Activated CD8-positive, alpha-beta T cell treated with anti-CD3 and anti-CD28 coated beads for 36 hours (primary cell): ENCODE data around the gene RBMX. TPM values are rescaled to one million over a fixed set of nuclear protein-coding genes. Genes with fewer than 3 reads are reported as not detected.
"Not testable (repeated sequence)": the region's sequence is repeated elsewhere in the genome, so short reads cannot be mapped to it uniquely, and the experiment has no call there.

Source experiments
- ATAC-seq: fragments of 200-7000 bp; cut with Tn5 transposase; one replicate; pipeline ENCODE4 v1.10.0; 2021; ENCODE audit warnings: mild to moderate bottlenecking, moderate library complexity
- CTCF ChIA-PET: fragments of 350-600 bp; sonication (Branson Sonifier 250); formaldehyde crosslinking; loops from one replicate; lab custom pipeline; 2021; ENCODE audit warnings: antibody characterized with exemption; lab: Charles Lee
- POLR2A ChIA-PET: fragments of 350-600 bp; sonication (Branson Sonifier 250); formaldehyde crosslinking; loops from one replicate; lab custom pipeline; 2021; ENCODE audit warnings: antibody characterized with exemption; lab: Charles Lee
- DNase-seq: peaks from one replicate; pipeline ENCODE4 v3.0.0-alpha.2; 2020
- H3K27ac Mint-ChIP-seq: one replicate; pipeline ENCODE4 v1.8.0; 2021; ENCODE audit warnings: mild to moderate bottlenecking, mixed read lengths
- H3K27me3 Mint-ChIP-seq: one replicate; pipeline ENCODE4 v1.8.0; 2021; ENCODE audit warnings: mixed read lengths
- H3K36me3 Mint-ChIP-seq: one replicate; pipeline ENCODE4 v1.8.0; 2021; ENCODE audit warnings: low read depth, mixed read lengths
- H3K4me1 Mint-ChIP-seq: one replicate; pipeline ENCODE4 v1.8.0; 2021; ENCODE audit warnings: low read depth, mixed read lengths
- H3K4me3 Mint-ChIP-seq: one replicate; pipeline ENCODE4 v1.8.0; 2021; ENCODE audit warnings: mild to moderate bottlenecking, moderate library complexity, mixed read lengths
- H3K9me3 Mint-ChIP-seq: one replicate; pipeline ENCODE4 v1.8.0; 2021; ENCODE audit warnings: mixed read lengths
- CTCF ChIP-seq: fragments of 200-600 bp; IDR thresholded peaks from one replicate; pipeline ENCODE4 v1.8.0; 2022; ENCODE audit warnings: antibody characterized with exemption, mild to moderate bottlenecking
- intact Hi-C: fragments of 100-400 bp; cut with micrococcal nuclease; formaldehyde crosslinking; loops from one replicate; pipeline ENCODE4 v1.10.0; 2022
- total RNA-seq, 2 experiments: library from RNA; stranded (reverse); gene quantifications; one replicate each; pipeline ENCODE4 v1.2.3, GENCODE V29; 2021

The RBMX gene
- total RNA-seq, result 100 to 1,000 TPM; 285 TPM

GRCh38 chrX:136880452-136881013 is at the start of gene RBMX:
TSS of gene RBMX (minus strand) at chrX:136880725. CDS start at chrX:136879427, 1,298 bp downstream.
- H3K27me3 Mint-ChIP-seq, result no peaks in the 10 kb centered on the region
- H3K36me3 Mint-ChIP-seq, result peaks cover 35% of the 10 kb centered on the region
- H3K4me3 Mint-ChIP-seq, result peak within 1 kb of the TSS; percentile 99
- no peak for TF ChIP-seq CTCF
- peak; percentile 94 for DNase-seq
- H3K9me3 Mint-ChIP-seq, result no peaks in the 10 kb centered on the region
- ChIA-PET POLR2A (interaction anchor here (0.5 to 3.7 kb wide), 25 partner anchors 9 to 258 kb away, joined by 3 to 31 read pairs (median 4); no protein-coding TSS in a partner anchor), CTCF (interaction anchor here (1.0 kb wide), 1 partner anchor 135 kb away, joined by 3 read pairs; no protein-coding TSS in a partner anchor)
- intact Hi-C loops, result no loop called here
- peak; percentile 91 for ATAC-seq
- H3K4me1 Mint-ChIP-seq, result peaks cover 21% of the 10 kb centered on the region
- peak within 1 kb of the TSS; percentile 100 for H3K27ac Mint-ChIP-seq

- CTCF ChIA-PET, result interaction anchor here (1.6 kb wide), 1 partner anchor 9 kb away, joined by 3 read pairs; no protein-coding TSS in a partner anchor
- ATAC-seq, H3K9me3 Mint-ChIP-seq, H3K4me3 Mint-ChIP-seq, H3K4me1 Mint-ChIP-seq, H3K27me3 Mint-ChIP-seq, H3K27ac Mint-ChIP-seq, H3K36me3 Mint-ChIP-seq, DNase-seq, POLR2A ChIA-PET: not testable (repeated sequence)
- intact Hi-C loops, result loop anchor here (10.0 kb wide), 1 partner anchor 57 kb away; no protein-coding TSS in a partner anchor
Measured at GRCh38 chrX:136921438-136921837, 40.9 kb upstream of the RBMX start.

- H3K4me1 Mint-ChIP-seq, result peaks cover under 1% of the 10 kb centered on the region
- H3K27me3 Mint-ChIP-seq, result no peaks in the 10 kb centered on the region
- ATAC-seq (no peak), DNase-seq (no peak)
- H3K4me3 Mint-ChIP-seq, result no peak overlapping the region
- peaks cover 5% of the 10 kb centered on the region for H3K36me3 Mint-ChIP-seq
- H3K27ac Mint-ChIP-seq, result no peak overlapping the region
- CTCF ChIA-PET, result no interaction called here
- intact Hi-C loops, result loop anchor here (10.0 kb wide), 1 partner anchor 55 kb away; no protein-coding TSS in a partner anchor
- POLR2A ChIA-PET, result no interaction called here
- no peaks in the 10 kb centered on the region for H3K9me3 Mint-ChIP-seq
- TF ChIP-seq CTCF, result no peak
Measured at GRCh38 chrX:136920001-136920400, 39.5 kb upstream of the RBMX start.

GRCh38 chrX:136916827-136917226 is 36.3 kb upstream of the RBMX start:
- POLR2A ChIA-PET, result no interaction called here
- Mint-ChIP-seq H3K9me3 (no peaks in the 10 kb centered on the region), H3K4me3 (no peak overlapping the region), H3K27me3 (no peaks in the 10 kb centered on the region), H3K36me3 (no peaks in the 10 kb centered on the region), H3K27ac (no peak overlapping the region), H3K4me1 (no peaks in the 10 kb centered on the region)
- intact Hi-C loops, result no loop called here
- CTCF ChIA-PET, result interaction anchor here (2.0 kb wide), 1 partner anchor 208 kb away, joined by 4 read pairs; no protein-coding TSS in a partner anchor
- TF ChIP-seq CTCF, result no peak
- DNase-seq (no peak), ATAC-seq (no peak)

- peaks cover 16% of the 10 kb centered on the region for H3K4me1 Mint-ChIP-seq
- peak overlapping the region; percentile 42 for H3K27ac Mint-ChIP-seq
- ATAC-seq, H3K27me3 Mint-ChIP-seq, H3K36me3 Mint-ChIP-seq, H3K9me3 Mint-ChIP-seq, intact Hi-C loops, DNase-seq, CTCF ChIA-PET, POLR2A ChIA-PET: not testable (repeated sequence)
- peak overlapping the region; percentile 94 for H3K4me3 Mint-ChIP-seq
Measured at GRCh38 chrX:136911661-136912060, 31.1 kb upstream of the RBMX start.

GRCh38 chrX:136911253-136911652 is 30.7 kb upstream of the RBMX start:
- CTCF ChIA-PET, result no interaction called here
- intact Hi-C loops, result no loop called here
- H3K4me3 Mint-ChIP-seq, result peak overlapping the region; percentile 94
- peak overlapping the region; percentile 42 for H3K27ac Mint-ChIP-seq
- H3K27me3 Mint-ChIP-seq, result no peaks in the 10 kb centered on the region
- no peak for DNase-seq
- no peak for TF ChIP-seq CTCF
- H3K9me3 Mint-ChIP-seq, result no peaks in the 10 kb centered on the region
- POLR2A ChIA-PET, result interaction anchor here (3.1 kb wide), 1 partner anchor 31 kb away, joined by 16 read pairs; the partner anchor contains the start of gene RBMX
- H3K36me3 Mint-ChIP-seq, result no peaks in the 10 kb centered on the region
- no peak for ATAC-seq
- peaks cover 16% of the 10 kb centered on the region for H3K4me1 Mint-ChIP-seq
